IPS-18a (cell line): Measurements from ENCODE around the gene CHD3.

Experiments used
- H3K27ac ChIP-seq: one replicate; pipeline ENCODE4 v1.5.1; 2013; ENCODE audit warnings: low read length
- H3K27me3 ChIP-seq: one replicate; pipeline ENCODE4 v1.6.1; 2013; ENCODE audit warnings: mild to moderate bottlenecking, low read length; ENCODE audit not compliant: control insufficient read depth, insufficient read depth
- H3K36me3 ChIP-seq: one replicate; pipeline ENCODE4 v1.6.1; 2013; ENCODE audit warnings: low read depth, low read length; ENCODE audit not compliant: control insufficient read depth
- H3K4me1 ChIP-seq: one replicate; pipeline ENCODE4 v1.6.1; 2013; ENCODE audit warnings: low read depth, low read length; ENCODE audit not compliant: control insufficient read depth
- H3K4me3 ChIP-seq: one replicate; pipeline ENCODE4 v1.5.1; 2013; ENCODE audit warnings: low read length
- H3K9ac ChIP-seq: one replicate; pipeline ENCODE4 v1.6.1; 2013; ENCODE audit warnings: mild to moderate bottlenecking, low read length, moderate library complexity
- H3K9me3 ChIP-seq: one replicate; pipeline ENCODE4 v1.6.1; 2013; ENCODE audit warnings: low read depth, low read length; ENCODE audit not compliant: control insufficient read depth

CHD3 gene

GRCh38 chr17:7851438-7852261, 36.9 kb upstream of the CHD3 start:
- Histone ChIP-seq H3K27me3 (peaks cover 56% of the 10 kb centered on the region), H3K27ac (no peak overlapping the region), H3K9ac (no peak overlapping the region), H3K4me1 (peaks cover 19% of the 10 kb centered on the region), H3K9me3 (no peaks in the 10 kb centered on the region), H3K36me3 (no peaks in the 10 kb centered on the region), H3K4me3 (peak overlapping the region; percentile 66)

- H3K27me3 ChIP-seq = peaks cover 58% of the 10 kb centered on the region
- no peak overlapping the region for H3K27ac ChIP-seq
- H3K4me3 ChIP-seq = no peak overlapping the region
- no peak overlapping the region for H3K9ac ChIP-seq
- no peaks in the 10 kb centered on the region for H3K36me3 ChIP-seq
- H3K9me3 ChIP-seq = no peaks in the 10 kb centered on the region
- peaks cover 20% of the 10 kb centered on the region for H3K4me1 ChIP-seq
Observed at GRCh38 chr17:7852262-7852670, 36.3 kb upstream of the CHD3 start.

- Histone ChIP-seq H3K27me3 (peaks cover 58% of the 10 kb centered on the region), H3K4me3 (no peak overlapping the region), H3K9me3 (no peaks in the 10 kb centered on the region), H3K4me1 (peaks cover 20% of the 10 kb centered on the region), H3K36me3 (no peaks in the 10 kb centered on the region), H3K9ac (no peak overlapping the region), H3K27ac (no peak overlapping the region)
Observed at GRCh38 chr17:7852919-7853690, 35.5 kb upstream of the CHD3 start.

GRCh38 chr17:7853691-7854038, 34.9 kb upstream of the CHD3 start:
- peaks cover 58% of the 10 kb centered on the region for H3K27me3 ChIP-seq
- H3K4me3 ChIP-seq = peak overlapping the region; percentile 40
- no peak overlapping the region for H3K27ac ChIP-seq
- H3K36me3 ChIP-seq = no peaks in the 10 kb centered on the region
- H3K9me3 ChIP-seq = no peaks in the 10 kb centered on the region
- no peak overlapping the region for H3K9ac ChIP-seq
- peaks cover 22% of the 10 kb centered on the region for H3K4me1 ChIP-seq

GRCh38 chr17:7854078-7854777, 34.4 kb upstream of the CHD3 start:
- peaks cover 26% of the 10 kb centered on the region for H3K4me1 ChIP-seq
- H3K36me3 ChIP-seq = no peaks in the 10 kb centered on the region
- no peak overlapping the region for H3K27ac ChIP-seq
- peaks cover 58% of the 10 kb centered on the region for H3K27me3 ChIP-seq
- H3K9me3 ChIP-seq = no peaks in the 10 kb centered on the region
- no peak overlapping the region for H3K9ac ChIP-seq
- H3K4me3 ChIP-seq = peak overlapping the region; percentile 80

- H3K27me3 ChIP-seq = peaks cover 58% of the 10 kb centered on the region
- H3K9ac ChIP-seq = no peak within 1 kb of the TSS
- H3K4me1 ChIP-seq = peaks cover 26% of the 10 kb centered on the region
- H3K36me3 ChIP-seq = no peaks in the 10 kb centered on the region
- H3K27ac ChIP-seq = no peak within 1 kb of the TSS
- H3K9me3 ChIP-seq = no peaks in the 10 kb centered on the region
- H3K4me3 ChIP-seq = peak within 1 kb of the TSS; percentile 80
Observed at GRCh38 chr17:7854851-7855659, 33.5 kb upstream of the CHD3 start, which contains the start of gene TMEM88. TMEM88 (plus strand) TSS chr17:7855066; CDS start chr17:7855075, 9 bp downstream.

- Histone ChIP-seq H3K4me3 (peak overlapping the region; percentile 80), H3K27ac (no peak overlapping the region), H3K36me3 (no peaks in the 10 kb centered on the region)
Observed at GRCh38 chr17:7855660-7856010, 33.0 kb upstream of the CHD3 start.

GRCh38 chr17:7856011-7856810, 32.4 kb upstream of the CHD3 start:
- Histone ChIP-seq H3K4me1 (peaks cover 24% of the 10 kb centered on the region), H3K9ac (peak overlapping the region; percentile 87), H3K27me3 (peaks cover 51% of the 10 kb centered on the region), H3K36me3 (no peaks in the 10 kb centered on the region), H3K27ac (no peak overlapping the region), H3K9me3 (no peaks in the 10 kb centered on the region), H3K4me3 (peak overlapping the region; percentile 80)

More at GRCh38 chr17:7855660-7856010, 33.0 kb upstream of the CHD3 start:
- Histone ChIP-seq H3K9me3 (no peaks in the 10 kb centered on the region), H3K9ac (no peak overlapping the region), H3K27me3 (peaks cover 57% of the 10 kb centered on the region), H3K4me1 (peaks cover 26% of the 10 kb centered on the region)

- H3K4me1 ChIP-seq = peaks cover 23% of the 10 kb centered on the region
- no peaks in the 10 kb centered on the region for H3K9me3 ChIP-seq
- peak within 1 kb of the TSS; percentile 80 for H3K4me3 ChIP-seq
- peak within 1 kb of the TSS; percentile 86 for H3K27ac ChIP-seq
- H3K27me3 ChIP-seq = peaks cover 48% of the 10 kb centered on the region
- H3K36me3 ChIP-seq = no peaks in the 10 kb centered on the region
- peak within 1 kb of the TSS; percentile 87 for H3K9ac ChIP-seq
Observed at GRCh38 chr17:7856811-7857712, 31.5 kb upstream of the CHD3 start, which contains the start of gene NAA38. NAA38 (minus strand) TSS chr17:7857559; CDS start chr17:7857463, 96 bp downstream.
